Testis (tissue), 2 donors: ENCODE measurements around the gene KLHL29.

ENCODE experiments used
- CTCF ChIP-seq, 3 experiments: fragments of 450-650 bp in 2 of 3; fragments of 200-600 bp in 1 of 3; sonication (generic) in 1 of 3; IDR thresholded peaks; one replicate each; pipeline ENCODE4 v1.5.1; 2016 to 2019; ENCODE audit warnings: antibody characterized with exemption in 3 of 3, mild to moderate bottlenecking in 2 of 3, moderate library complexity in 1 of 3
- POLR2A ChIP-seq: fragments of 450-650 bp; IDR thresholded peaks from one replicate; pipeline ENCODE4 v1.6.1; 2017; ENCODE audit warnings: antibody characterized with exemption, mild to moderate bottlenecking, moderate library complexity

GRCh38 chr2:23484275-23484674, 99.3 kb downstream of the KLHL29 start:
- TF ChIP-seq CTCF (IDR thresholded peaks at IDR 0.05) (no peak), POLR2A (no peak)
